ENCODE results near the gene PRKCA.

The PRKCA gene

GRCh38 chr17:66713533-66714042 is 411.2 kb downstream of the PRKCA start:
- DNase-seq (ENCODE audit: extremely low read depth, low read depth): no peak

GRCh38 chr17:66714046-66715023 is 411.9 kb downstream of the PRKCA start:
- no peak for TF ChIP-seq CTCF (IDR thresholded peaks at IDR 0.05; ENCODE audit: low read depth, low read length)

More at GRCh38 chr17:66713533-66714042, 411.2 kb downstream of the PRKCA start:
- TF ChIP-seq CTCF (IDR thresholded peaks at IDR 0.05; ENCODE audit: low read depth, low read length): no peak

GRCh38 chr17:66715076-66715675 is 412.8 kb downstream of the PRKCA start:
- no peak for TF ChIP-seq CTCF (IDR thresholded peaks at IDR 0.05; ENCODE audit: low read depth, low read length)

More at GRCh38 chr17:66714046-66715023, 411.9 kb downstream of the PRKCA start:
- no peak for DNase-seq (ENCODE audit: extremely low read depth, low read depth)

GRCh38 chr17:66715745-66716156 is 413.3 kb downstream of the PRKCA start:
- TF ChIP-seq CTCF (IDR thresholded peaks at IDR 0.05; ENCODE audit: low read depth, low read length): peak; percentile 59
- peak; percentile 27 for DNase-seq (ENCODE audit: extremely low read depth, low read depth)

More at GRCh38 chr17:66715076-66715675, 412.8 kb downstream of the PRKCA start:
- DNase-seq (ENCODE audit: extremely low read depth, low read depth): no peak

GRCh38 chr17:66716236-66717026 is 414.0 kb downstream of the PRKCA start:
- no peak for DNase-seq (ENCODE audit: extremely low read depth, low read depth)
- TF ChIP-seq CTCF (IDR thresholded peaks at IDR 0.05; ENCODE audit: low read depth, low read length): no peak

GRCh38 chr17:66717641-66718058 is 415.2 kb downstream of the PRKCA start:
- TF ChIP-seq CTCF (IDR thresholded peaks at IDR 0.05; ENCODE audit: low read depth, low read length): no peak
- DNase-seq (ENCODE audit: extremely low read depth, low read depth): no peak

Data from AG09319 (cell line).